HCT116 (cell line): ENCODE results near the gene PGAM5. TPM values are rescaled to one million over a fixed set of nuclear protein-coding genes. Genes with fewer than 3 reads are reported as not detected.
A peak's percentile ranks its signal among the peaks of the same experiment; 100 is the strongest.
"Not testable (repeated sequence)": the region's sequence is repeated elsewhere in the genome, so short reads cannot be mapped to it uniquely, and the experiment has no call there.

Experiments
- ATAC-seq: fragments of 200-7000 bp; cut with Tn5 transposase; 2 replicates; pipeline ENCODE4 v1.9.1; 2020; ENCODE audit warnings: mild to moderate bottlenecking, moderate library complexity
- BruUV-seq: library from RNA; stranded (reverse); fragments of 400-500 nt; replicated peaks from 2 replicates; lab custom pipeline; 2021; lab: Mats Ljungman, UMichigan
- CTCF ChIA-PET: fragments of 300-600 bp; sonication (Branson Sonifier 250); formaldehyde crosslinking; loops from one replicate; lab custom pipeline; 2021; ENCODE audit warnings: antibody characterized with exemption; lab: Charles Lee
- POLR2A ChIA-PET: fragments of 300-600, 350-600 bp; sonication (Branson Sonifier 250); formaldehyde crosslinking; loops from one replicate; lab custom pipeline; 2021; ENCODE audit warnings: antibody characterized with exemption; lab: Charles Lee
- RAD21 ChIA-PET, 2 experiments: fragments of 300-600 bp; sonication (Branson Sonifier 250); formaldehyde crosslinking; loops; one replicate each; lab custom pipeline; 2023; ENCODE audit warnings: low total read pairs in 2 of 2; ENCODE audit not compliant: uncharacterized antibody in 2 of 2, unreplicated experiment in 2 of 2, low non-redundant PET in 1 of 2; lab: Charles Lee
- DNase-seq: peaks from one replicate; pipeline ENCODE4 v3.0.0-alpha.2; 2010; ENCODE audit warnings: low read depth, low spot score
- H2AFZ ChIP-seq: fragments of 200-600 bp; shearing (Covaris generic), sonication (generic); 2 replicates; pipeline ENCODE4 v1.6.1; 2017; ENCODE audit warnings: low read depth, mixed run types, mixed read lengths, antibody characterized with exemption, low read length; ENCODE audit not compliant: poor library complexity, severe bottlenecking
- H3K27ac ChIP-seq: 2 replicates; pipeline ENCODE4 v1.5.1; 2012; ENCODE audit warnings: low read depth, low read length
- H3K27me3 ChIP-seq: fragments of 200-600 bp; sonication (generic); 2 replicates; pipeline ENCODE4 v1.6.1; 2016; ENCODE audit warnings: mixed run types, low read length, mixed read lengths; ENCODE audit not compliant: insufficient read depth
- H3K36me3 ChIP-seq, 2 experiments: fragments of 200-500 bp in 1 of 2; fragments of 200-600 bp in 1 of 2; sonication (Bioruptor generic) in 1 of 2; sonication (generic) in 1 of 2; 2 replicates each; pipeline versions ENCODE4 v1.5.1 to v1.6.1; 2014 to 2016; ENCODE audit warnings: low read length in 2 of 2, inconsistent platforms in 1 of 2, mixed read lengths in 1 of 2, mixed run types in 1 of 2; ENCODE audit not compliant: insufficient read depth in 2 of 2, control insufficient read depth in 1 of 2
- H3K4me1 ChIP-seq, 2 experiments: fragments of 200-600 bp in 1 of 2; sonication (generic) in 1 of 2; 2 replicates each; pipeline versions ENCODE4 v1.5.1 to v1.6.1; 2012 to 2017; ENCODE audit warnings: low read length in 2 of 2, inconsistent platforms in 1 of 2, mild to moderate bottlenecking in 1 of 2, mixed read lengths in 1 of 2, mixed run types in 1 of 2, moderate library complexity in 1 of 2; ENCODE audit not compliant: insufficient read depth in 2 of 2, control insufficient read depth in 1 of 2
- H3K4me2 ChIP-seq: fragments of 200-600 bp; sonication (generic); 2 replicates; pipeline ENCODE4 v1.6.1; 2017; ENCODE audit warnings: mixed run types, low read length, mixed read lengths
- H3K4me3 ChIP-seq, 2 experiments: fragments of 200-600 bp in 1 of 2; sonication (generic) in 1 of 2; replicated peaks in 1 of 2; 2 replicates each; pipeline ENCODE4 v1.5.1; 2011 to 2016; ENCODE audit warnings: low read length in 2 of 2, control low read depth in 1 of 2, low read depth in 1 of 2, mild to moderate bottlenecking in 1 of 2, mixed read lengths in 1 of 2, mixed run types in 1 of 2
- H3K79me2 ChIP-seq: fragments of 200-600 bp; sonication (generic); 2 replicates; pipeline ENCODE4 v1.6.1; 2017; ENCODE audit warnings: mild to moderate bottlenecking, mixed run types, low read length, moderate library complexity, mixed read lengths; ENCODE audit not compliant: insufficient read depth
- H3K9ac ChIP-seq: fragments of 200-600 bp; sonication (generic); 2 replicates; pipeline ENCODE4 v1.6.1; 2016; ENCODE audit warnings: low read length, mixed read lengths
- H3K9me2 ChIP-seq: fragments of 200-600 bp; sonication (generic), shearing (Covaris generic); 2 replicates; pipeline ENCODE4 v1.6.1; 2017; ENCODE audit warnings: mixed run types, mild to moderate bottlenecking, moderate library complexity; ENCODE audit not compliant: insufficient read depth
- H3K9me3 ChIP-seq, 2 experiments: fragments of 200-500 bp in 1 of 2; fragments of 200-600 bp in 1 of 2; sonication (Bioruptor generic) in 1 of 2; sonication (generic) in 1 of 2; 2 replicates each; pipeline ENCODE4 v1.6.1; 2014 to 2017; ENCODE audit warnings: low read length in 2 of 2, mixed read lengths in 2 of 2, inconsistent platforms in 1 of 2, low read depth in 1 of 2, mild to moderate bottlenecking in 1 of 2, mixed run types in 1 of 2, moderate library complexity in 1 of 2; ENCODE audit not compliant: control insufficient read depth in 1 of 2, insufficient read depth in 1 of 2
- H4K20me1 ChIP-seq: fragments of 200-600 bp; sonication (generic), shearing (Covaris generic); 2 replicates; pipeline ENCODE4 v1.6.1; 2017; ENCODE audit warnings: mixed run types, mild to moderate bottlenecking, moderate library complexity; ENCODE audit not compliant: insufficient read depth
- CEBPB ChIP-seq: IDR thresholded peaks from 2 replicates; pipeline ENCODE4 v1.6.1; 2012; ENCODE audit warnings: low read depth
- EZH2 ChIP-seq: fragments of 200-600 bp; sonication (generic); IDR thresholded peaks from 2 replicates; pipeline ENCODE4 v1.6.1; 2017; ENCODE audit warnings: antibody characterized with exemption, mixed run types
- FOSL1 ChIP-seq: IDR thresholded peaks from 2 replicates; pipeline ENCODE4 v1.6.1; 2012; ENCODE audit warnings: low read depth
- JUND ChIP-seq: IDR thresholded peaks from 2 replicates; pipeline ENCODE4 v1.6.1; 2012
- POLR2A ChIP-seq: IDR thresholded peaks from 2 replicates; pipeline ENCODE4 v1.7.0; 2011; ENCODE audit warnings: borderline replicate concordance; ENCODE audit not compliant: insufficient read depth, insufficient read length; ENCODE audit errors: extremely low read depth
- ZFX ChIP-seq: fragments of 450-650 bp; IDR thresholded peaks from 2 replicates; pipeline ENCODE4 v1.6.1; 2017
- ZNF274 ChIP-seq: fragments of 200-500 bp; sonication (Bioruptor generic); IDR thresholded peaks from 2 replicates; pipeline ENCODE4 v1.6.1; 2014; ENCODE audit warnings: mild to moderate bottlenecking, low read depth, low read length, inconsistent platforms
- intact Hi-C: fragments of 100-400 bp; cut with micrococcal nuclease; formaldehyde crosslinking; loops from 2 replicates; pipeline ENCODE4 v1.10.0; 2022
- total RNA-seq: library from RNA; stranded (reverse); gene quantifications from one replicate; pipeline ENCODE4 v1.2.1, GENCODE V29; 2021; ENCODE audit not compliant: unreplicated experiment
- TF ChIP-seq, protein P1 (sequence below): IDR thresholded peaks from 2 replicates; pipeline ENCODE4 v1.6.1; 2012
- TF ChIP-seq, protein P2 (sequence below), 3 experiments: fragments of 200-600 bp in 1 of 3; sonication (generic) in 1 of 3; IDR thresholded peaks in 2 of 3; conservative IDR thresholded peaks in 1 of 3; 2 replicates each; pipeline ENCODE4 v1.5.1; 2012 to 2017; ENCODE audit warnings: low read depth in 2 of 3, low read length in 2 of 3, antibody characterized with exemption in 1 of 3, borderline replicate concordance in 1 of 3, control low read depth in 1 of 3, mild to moderate bottlenecking in 1 of 3, mixed read lengths in 1 of 3, mixed run types in 1 of 3, moderate library complexity in 1 of 3; ENCODE audit not compliant: insufficient read depth in 1 of 3

Gene PGAM5
- total RNA-seq, 1 experiment from 2014 or later = 98.3 TPM

DNA sequence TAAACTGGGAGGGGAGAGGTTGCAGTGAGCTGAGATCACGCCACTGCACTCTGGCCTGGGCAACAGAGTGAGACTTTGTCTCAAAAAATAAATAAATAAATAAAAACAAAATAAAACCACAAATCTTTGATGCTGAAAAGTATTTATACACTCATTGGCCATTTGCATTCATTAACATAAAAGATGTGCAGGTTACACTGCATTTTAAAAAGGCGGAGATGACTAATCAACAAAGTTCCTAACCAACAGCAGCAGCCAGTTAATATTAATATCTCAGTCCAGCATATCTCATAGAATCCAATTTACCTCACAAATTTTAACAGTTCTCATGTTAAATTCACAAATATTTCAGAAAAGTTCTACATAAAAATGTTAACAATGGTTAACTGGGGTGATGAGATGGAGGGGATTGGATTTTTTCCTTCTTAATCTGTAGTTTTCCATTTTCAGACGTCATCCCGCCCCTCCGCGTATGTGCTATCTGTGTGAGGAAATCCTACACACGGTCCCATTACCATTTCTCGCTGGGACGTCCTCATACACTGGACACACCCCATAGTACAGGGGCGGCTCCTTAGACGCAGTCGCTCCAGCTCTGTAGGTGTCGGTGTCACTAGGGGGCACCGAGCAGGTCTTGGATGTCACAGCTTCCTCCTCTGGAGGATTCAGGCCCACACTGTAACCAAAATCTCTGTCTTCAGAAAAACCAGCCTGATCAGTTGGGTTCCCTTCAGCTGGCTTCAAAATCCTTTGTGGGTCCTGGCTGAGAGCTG, 43.7 kb downstream of the PGAM5 start:
- peaks cover 34 to 45% of the 10 kb centered on the region in 2 experiments; a peak in 3 of 4 replicates for H3K36me3 ChIP-seq
- H3K4me1 ChIP-seq = 0 out of 4 replicates have a peak, but pooled peaks cover 0 to 3% of the 10 kb centered on the region in 2 experiments
- intact Hi-C loops = no loop called here
- CTCF ChIA-PET = no interaction called here
- no peaks in the 10 kb centered on the region for H3K9me3 ChIP-seq
- no peak overlapping the region for H2AFZ ChIP-seq
- H3K27ac ChIP-seq = no peak overlapping the region
- no peak overlapping the region for H3K9ac ChIP-seq
- RAD21 ChIA-PET = no interaction called here
- ATAC-seq (peak; percentile 93), DNase-seq (peak; percentile 19)
- H4K20me1 ChIP-seq = no peaks in the 10 kb centered on the region; the same call in 1 of the 2 replicates
- POLR2A ChIA-PET = no interaction called here
- peaks cover 87% of the 10 kb centered on the region for H3K79me2 ChIP-seq
- H3K27me3 ChIP-seq = no peaks in the 10 kb centered on the region
- no peaks in the 10 kb centered on the region for H3K9me2 ChIP-seq
- no peak for TF ChIP-seq ZNF274
- TF ChIP-seq, protein P1, sequence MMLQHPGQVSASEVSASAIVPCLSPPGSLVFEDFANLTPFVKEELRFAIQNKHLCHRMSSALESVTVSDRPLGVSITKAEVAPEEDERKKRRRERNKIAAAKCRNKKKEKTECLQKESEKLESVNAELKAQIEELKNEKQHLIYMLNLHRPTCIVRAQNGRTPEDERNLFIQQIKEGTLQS = no peak
- TF ChIP-seq, protein P2, sequence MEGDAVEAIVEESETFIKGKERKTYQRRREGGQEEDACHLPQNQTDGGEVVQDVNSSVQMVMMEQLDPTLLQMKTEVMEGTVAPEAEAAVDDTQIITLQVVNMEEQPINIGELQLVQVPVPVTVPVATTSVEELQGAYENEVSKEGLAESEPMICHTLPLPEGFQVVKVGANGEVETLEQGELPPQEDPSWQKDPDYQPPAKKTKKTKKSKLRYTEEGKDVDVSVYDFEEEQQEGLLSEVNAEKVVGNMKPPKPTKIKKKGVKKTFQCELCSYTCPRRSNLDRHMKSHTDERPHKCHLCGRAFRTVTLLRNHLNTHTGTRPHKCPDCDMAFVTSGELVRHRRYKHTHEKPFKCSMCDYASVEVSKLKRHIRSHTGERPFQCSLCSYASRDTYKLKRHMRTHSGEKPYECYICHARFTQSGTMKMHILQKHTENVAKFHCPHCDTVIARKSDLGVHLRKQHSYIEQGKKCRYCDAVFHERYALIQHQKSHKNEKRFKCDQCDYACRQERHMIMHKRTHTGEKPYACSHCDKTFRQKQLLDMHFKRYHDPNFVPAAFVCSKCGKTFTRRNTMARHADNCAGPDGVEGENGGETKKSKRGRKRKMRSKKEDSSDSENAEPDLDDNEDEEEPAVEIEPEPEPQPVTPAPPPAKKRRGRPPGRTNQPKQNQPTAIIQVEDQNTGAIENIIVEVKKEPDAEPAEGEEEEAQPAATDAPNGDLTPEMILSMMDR (IDR thresholded peaks at IDR 0.05 in 2 of 3, conservative IDR thresholded peaks at IDR 0.05 in 1 of 3; ENCODE audit: borderline replicate concordance in 1 of 3, insufficient read depth in 1 of 3, low read depth in 2 of 3, low read length in 2 of 3) = peak in 2 of 3 experiments; percentile 6 to 24; a peak in 2 of 6 replicates
- no peak for TF ChIP-seq JUND
- TF ChIP-seq EZH2 = no peak
- no peak for TF ChIP-seq FOSL1
- TF ChIP-seq POLR2A = no peak
- no peak for TF ChIP-seq ZFX
- TF ChIP-seq CEBPB = no peak
- no peak overlapping the region for H3K4me3 ChIP-seq
- no TSS peak for BruUV-seq
- no peak overlapping the region for H3K4me2 ChIP-seq

DNA sequence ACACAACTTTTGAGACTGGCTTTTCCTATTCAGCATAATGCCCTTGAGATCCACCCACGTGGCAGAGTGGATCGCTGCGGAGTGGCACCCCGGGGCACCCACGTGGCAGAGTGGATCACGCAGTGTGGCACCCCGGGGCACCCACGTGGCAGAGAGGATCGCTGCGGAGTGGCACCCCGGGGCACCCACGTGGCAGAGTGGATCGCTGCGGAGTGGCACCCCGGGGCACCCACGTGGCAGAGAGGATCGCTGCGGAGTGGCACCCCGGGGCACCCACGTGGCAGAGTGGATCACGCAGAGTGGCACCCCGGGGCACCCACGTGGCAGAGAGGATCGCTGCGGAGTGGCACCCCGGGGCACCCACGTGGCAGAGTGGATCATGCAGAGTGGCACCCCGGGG, 48.2 kb downstream of the PGAM5 start:
- peaks cover 80% of the 10 kb centered on the region for H3K79me2 ChIP-seq
- H3K9me3 ChIP-seq, POLR2A ChIA-PET, ATAC-seq, H3K4me3 ChIP-seq, H3K4me2 ChIP-seq, H3K9me2 ChIP-seq, H4K20me1 ChIP-seq, H3K27me3 ChIP-seq, H3K9ac ChIP-seq, H2AFZ ChIP-seq, DNase-seq, BruUV-seq, RAD21 ChIA-PET, intact Hi-C loops, CTCF ChIA-PET: not testable (repeated sequence)
- peaks cover 8 to 16% of the 10 kb centered on the region in 2 experiments for H3K4me1 ChIP-seq
- peaks cover 6 to 25% of the 10 kb centered on the region in 2 experiments; a peak in 2 of 4 replicates for H3K36me3 ChIP-seq
- peak overlapping the region; percentile 14; the same call in 1 of the 2 replicates for H3K27ac ChIP-seq
